Fibroblast of villous mesenchyme (primary cell): ENCODE data around the gene GMDS. TPM values are rescaled to one million over a fixed set of nuclear protein-coding genes. Genes with fewer than 3 reads are reported as not detected.

ENCODE experiments used
- DNase-seq: peaks from one replicate; pipeline ENCODE4 v3.0.0-alpha.2; 2010; ENCODE audit warnings: low read depth
- H3K4me3 ChIP-seq: 2 replicates; pipeline ENCODE4 v1.5.1; 2011; ENCODE audit warnings: low read depth, mild to moderate bottlenecking, low read length
- CTCF ChIP-seq: IDR thresholded peaks from 2 replicates; pipeline ENCODE4 v1.5.1; 2012; ENCODE audit warnings: low read depth, mild to moderate bottlenecking, low read length; ENCODE audit not compliant: insufficient read depth
- total RNA-seq: library from RNA; depleted of rRNA; stranded (reverse); fragments of >200 nt; gene quantifications from 2 replicates; pipeline ENCODE4 v1.2.3, GENCODE V29; 2012

GMDS gene
- total RNA-seq, 1 donor, result 6.5 TPM

- H3K4me3 ChIP-seq, result peak overlapping the region; percentile 33
- no peak for DNase-seq
- TF ChIP-seq CTCF, result no peak
These were observed 636.3 kb downstream of the GMDS start for GRCh38 chr6:1609041-1609647.

- no peak overlapping the region for H3K4me3 ChIP-seq
- no peak for TF ChIP-seq CTCF
- DNase-seq, result no peak
These were observed 637.0 kb downstream of the GMDS start for GRCh38 chr6:1608222-1609040.

- no peak for DNase-seq
- no peak for TF ChIP-seq CTCF
- no peak overlapping the region for H3K4me3 ChIP-seq
These were observed 637.7 kb downstream of the GMDS start for GRCh38 chr6:1607516-1608221.

GRCh38 chr6:1606780-1607515 lies 638.5 kb downstream of the GMDS start:
- TF ChIP-seq CTCF, result no peak
- H3K4me3 ChIP-seq, result no peak overlapping the region
- DNase-seq, result no peak

- TF ChIP-seq CTCF, result no peak
- H3K4me3 ChIP-seq, result no peak overlapping the region
- no peak for DNase-seq
These were observed 639.3 kb downstream of the GMDS start for GRCh38 chr6:1605893-1606779.
